Activated naive CD8-positive, alpha-beta T cell treated with anti-CD3 and anti-CD28 coated beads, Interleukin-2, amount 50 U/mL, for 16 hours (primary cell): ENCODE data around the gene OR2AP1.
"Not testable (repeated sequence)": the region's sequence is repeated elsewhere in the genome, so short reads cannot be mapped to it uniquely, and the experiment has no call there.

ENCODE experiments used
- DNase-seq: peaks from one replicate; pipeline ENCODE4 v3.0.0-alpha.2; 2020; ENCODE audit warnings: low read depth, low spot score

Gene OR2AP1

DNA sequence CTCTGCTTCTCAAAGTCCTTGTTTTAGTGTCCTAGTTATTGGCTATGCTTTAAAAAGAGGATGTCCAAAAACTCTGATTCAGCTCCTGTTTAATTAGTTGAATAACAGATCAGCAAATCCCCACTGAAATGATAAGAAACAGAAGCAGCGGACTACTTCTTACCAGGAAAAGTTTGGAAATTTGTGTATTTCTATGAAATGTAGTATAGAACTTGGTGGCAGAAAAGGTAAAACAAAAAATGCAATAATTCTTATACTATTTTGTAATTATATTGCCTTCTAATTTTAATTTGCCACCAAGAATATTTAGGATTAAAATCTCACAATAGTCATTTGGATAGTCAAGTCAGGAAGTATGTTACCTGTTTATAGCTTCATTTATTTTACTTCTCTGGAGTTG, at the start of gene OR2AP1:
Gene OR2AP1, plus strand, starts transcription at position 301 of the 400 bp plus-strand sequence. CDS start 1,947 bp downstream, outside the sequence.
- DNase-seq: no peak

DNA sequence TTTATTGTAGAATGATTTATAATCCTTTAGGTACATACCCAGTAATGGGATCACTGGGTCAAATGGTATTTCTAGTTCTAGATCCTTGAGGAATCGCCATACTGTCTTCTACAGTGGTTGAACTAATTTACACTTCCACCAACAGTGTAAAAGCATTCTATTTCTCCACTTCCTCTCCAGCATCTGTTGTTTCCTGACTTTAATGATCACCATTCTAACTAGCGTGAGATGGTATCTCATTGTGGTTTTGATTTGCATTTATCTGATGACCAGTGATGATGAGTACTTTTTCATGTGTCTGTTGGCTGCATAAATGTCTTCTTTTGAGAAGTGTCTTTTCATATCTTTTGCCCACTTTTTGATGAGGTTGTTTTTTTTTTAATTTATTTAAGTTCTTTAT, 24.0 kb upstream of the OR2AP1 start:
- not testable (repeated sequence) for DNase-seq

DNA sequence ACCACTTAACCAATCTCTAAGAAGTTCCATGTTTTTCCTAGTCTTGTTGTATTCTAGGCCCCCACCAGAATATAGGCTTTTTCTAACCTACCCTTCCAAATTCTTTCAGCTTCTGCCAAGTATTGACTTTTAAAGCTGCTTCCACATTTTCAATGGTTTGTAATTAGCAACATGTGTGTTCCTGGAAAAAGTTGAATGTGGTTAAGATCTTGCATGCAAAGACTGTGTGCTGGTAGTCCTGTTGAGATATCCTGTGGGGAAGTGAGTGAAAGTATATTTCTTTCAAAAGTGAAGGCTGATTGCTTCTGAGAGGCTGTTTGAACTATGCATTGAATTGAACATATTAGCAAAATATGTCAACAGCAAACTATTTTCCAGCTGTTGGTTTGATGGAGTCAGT, 23.5 kb upstream of the OR2AP1 start:
- DNase-seq: no peak

DNA sequence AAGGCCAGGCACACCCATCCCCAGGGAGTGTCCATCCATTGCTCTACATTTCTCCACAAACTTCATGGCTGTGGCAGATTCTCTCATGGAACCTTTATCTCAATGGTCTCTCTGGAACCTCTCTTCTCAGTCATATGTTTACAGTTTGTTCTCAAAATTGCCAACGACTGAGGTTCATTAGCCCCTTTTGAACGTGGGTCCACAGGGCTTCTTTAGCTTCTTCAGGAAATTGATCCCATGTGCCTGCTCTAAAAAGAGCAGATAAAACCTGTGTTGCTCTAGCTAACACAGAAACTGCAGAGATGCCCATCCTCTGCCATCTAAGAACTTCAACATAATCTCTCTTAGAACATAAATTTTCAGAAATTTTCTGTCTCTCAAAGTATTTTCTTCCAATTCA, 23.0 kb upstream of the OR2AP1 start, which contains the start of gene OR6C4:
Gene OR6C4, plus strand, starts transcription at position 301 of the 400 bp plus-strand sequence. CDS start 1,625 bp downstream, outside the sequence.
- no peak for DNase-seq

DNA sequence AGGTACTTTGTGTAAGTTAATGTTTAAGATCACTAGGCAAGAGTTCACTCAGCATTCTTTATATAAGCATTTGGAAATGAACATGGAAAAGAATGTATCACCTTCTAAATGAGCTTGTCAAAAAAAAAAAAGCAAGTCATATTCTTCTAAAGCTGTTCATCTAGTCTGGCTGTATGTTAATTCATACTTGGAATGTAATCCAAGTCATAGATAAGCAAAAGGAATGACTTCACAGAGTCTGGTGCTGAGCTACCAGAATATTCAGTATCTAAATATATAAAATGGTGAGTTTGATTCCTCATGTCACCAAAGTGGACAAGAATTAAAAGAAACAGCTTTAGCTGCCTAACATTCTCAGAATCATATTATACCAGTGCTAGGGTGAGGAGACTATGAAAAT, 18.0 kb upstream of the OR2AP1 start:
- no peak for DNase-seq

DNA sequence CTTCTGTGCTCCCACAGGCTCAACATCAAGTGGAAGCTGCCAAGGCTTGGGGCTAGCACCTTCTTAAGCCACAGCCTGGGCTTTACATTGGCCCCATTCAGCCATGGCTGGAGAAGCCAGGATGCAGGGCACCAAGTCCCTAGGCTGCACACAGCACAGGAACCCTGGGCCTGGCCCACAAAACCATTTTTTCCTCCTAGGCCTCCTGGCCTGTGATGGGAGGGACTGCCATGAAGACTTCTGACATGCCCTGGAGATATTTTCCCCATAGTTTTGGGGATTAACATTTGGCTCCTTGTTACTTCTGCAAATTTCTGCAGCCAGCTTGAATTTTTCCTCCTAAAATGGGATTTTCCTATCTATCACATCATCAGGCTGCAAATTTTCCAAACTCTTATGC, 2.2 kb upstream of the OR2AP1 start:
- not testable (repeated sequence) for DNase-seq

DNA sequence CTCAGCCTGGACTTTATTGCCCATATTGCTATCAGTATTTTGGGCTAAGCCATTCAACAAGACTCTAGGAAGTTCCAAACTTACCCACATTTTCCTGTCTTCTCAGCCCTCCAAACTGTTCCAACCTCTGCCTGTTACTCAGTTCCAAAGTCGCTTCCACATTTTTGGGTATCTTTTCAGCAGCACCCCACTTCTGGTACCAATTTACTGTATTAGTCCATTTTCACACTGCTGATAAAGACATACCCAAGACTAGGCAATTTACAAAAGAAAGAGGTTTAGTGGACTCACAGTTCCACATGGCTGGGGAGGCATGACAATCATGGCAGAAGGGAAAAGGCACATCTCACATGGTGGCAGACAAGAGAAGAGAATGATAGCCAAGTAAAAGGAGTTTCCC, 1.6 kb upstream of the OR2AP1 start:
- not testable (repeated sequence) for DNase-seq

DNA sequence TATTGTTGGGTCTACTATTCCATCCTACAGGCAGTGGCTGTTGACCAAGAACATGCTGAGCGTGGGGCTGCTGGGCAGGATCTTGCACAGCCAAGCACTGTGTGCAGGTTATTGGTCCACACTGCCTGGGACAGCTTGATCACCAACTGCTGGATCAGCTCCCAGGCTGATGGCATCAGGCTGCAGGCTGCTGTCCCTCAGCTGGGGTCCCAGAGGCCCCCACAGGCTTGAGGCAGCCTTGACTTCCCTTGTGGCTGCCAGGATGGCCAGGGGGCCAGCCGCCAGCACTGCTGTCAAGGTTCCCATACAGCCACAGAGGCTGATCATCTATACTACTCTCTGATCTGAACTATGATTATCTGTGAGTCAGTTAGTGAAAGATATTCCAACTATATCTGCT, 9.8 kb downstream of the OR2AP1 start:
- DNase-seq: no peak

DNA sequence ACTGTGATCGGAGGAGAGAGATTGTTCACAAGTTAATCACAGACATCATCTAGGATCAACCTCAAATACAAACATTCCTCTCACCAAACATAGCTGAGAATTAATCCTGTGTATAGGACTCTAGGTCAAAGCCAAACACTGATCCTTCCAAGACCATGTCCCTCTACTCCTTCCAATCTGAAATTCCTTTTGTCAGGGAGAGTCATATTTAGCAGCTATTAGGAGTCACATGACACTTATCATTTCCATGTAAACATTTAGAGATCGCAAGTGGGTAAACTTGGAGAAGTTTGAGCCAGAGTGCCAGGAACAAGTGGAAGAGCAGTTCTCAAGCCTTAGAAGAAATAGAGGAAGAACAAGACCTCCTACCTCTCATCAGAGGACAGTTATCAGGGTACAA, 13.5 kb downstream of the OR2AP1 start:
- no peak for DNase-seq

DNA sequence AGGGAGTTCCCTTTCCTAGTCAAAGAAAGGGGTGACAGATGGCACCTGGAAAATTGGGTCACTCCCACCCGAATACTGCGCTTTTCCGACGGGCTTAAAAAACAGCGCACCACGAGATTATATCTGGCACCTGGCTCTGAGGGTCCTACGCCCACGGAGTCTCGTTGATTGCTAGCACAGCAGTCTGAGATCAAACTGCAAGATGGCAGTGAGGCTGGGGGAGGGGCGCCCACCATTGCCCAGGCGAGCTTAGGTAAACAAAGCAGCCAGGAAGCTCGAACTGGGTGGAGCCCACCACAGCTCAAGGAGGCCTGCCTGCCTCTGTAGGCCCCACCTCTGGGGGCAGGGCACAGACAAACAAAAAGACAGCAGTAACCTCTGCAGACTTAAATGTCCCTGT, 17.9 kb downstream of the OR2AP1 start:
- not testable (repeated sequence) for DNase-seq

DNA sequence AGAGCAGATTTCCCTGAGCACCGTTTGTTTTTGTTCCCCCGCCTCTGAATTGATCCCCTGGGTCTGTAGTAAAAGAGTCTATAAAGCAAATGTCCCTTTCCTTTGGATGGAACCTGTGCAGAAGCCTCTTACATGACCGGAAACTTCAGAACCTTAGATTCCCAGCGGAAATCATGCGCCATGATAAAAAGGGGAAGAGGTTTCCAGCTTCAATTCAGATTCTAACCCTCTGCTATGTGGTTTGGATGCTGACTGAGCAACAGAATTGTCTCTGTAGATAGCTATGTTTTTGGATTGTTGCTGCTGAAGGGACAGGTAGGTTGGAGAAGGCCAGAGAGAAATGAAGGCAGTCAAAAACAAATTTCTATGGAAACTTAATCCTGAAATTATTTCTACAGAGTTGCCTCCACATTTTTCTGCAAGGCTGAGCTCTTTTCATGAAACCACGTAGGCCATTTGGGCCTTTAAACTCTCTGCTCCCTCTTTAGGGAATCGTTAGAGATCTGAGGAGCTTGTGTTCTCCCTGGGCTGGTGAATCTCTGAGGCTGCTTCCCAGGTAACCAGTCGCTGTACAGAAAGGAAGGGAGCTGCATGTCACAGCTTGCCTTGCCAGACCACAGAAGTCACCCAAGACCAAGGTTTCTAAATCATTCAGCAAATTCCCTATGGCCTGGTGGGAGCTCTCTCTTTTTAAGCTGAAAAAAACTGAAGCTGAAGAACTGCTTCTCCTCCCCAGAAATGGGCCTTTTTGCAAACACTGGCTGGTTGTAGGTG, 35.7 kb downstream of the OR2AP1 start:
- no peak for DNase-seq

DNA sequence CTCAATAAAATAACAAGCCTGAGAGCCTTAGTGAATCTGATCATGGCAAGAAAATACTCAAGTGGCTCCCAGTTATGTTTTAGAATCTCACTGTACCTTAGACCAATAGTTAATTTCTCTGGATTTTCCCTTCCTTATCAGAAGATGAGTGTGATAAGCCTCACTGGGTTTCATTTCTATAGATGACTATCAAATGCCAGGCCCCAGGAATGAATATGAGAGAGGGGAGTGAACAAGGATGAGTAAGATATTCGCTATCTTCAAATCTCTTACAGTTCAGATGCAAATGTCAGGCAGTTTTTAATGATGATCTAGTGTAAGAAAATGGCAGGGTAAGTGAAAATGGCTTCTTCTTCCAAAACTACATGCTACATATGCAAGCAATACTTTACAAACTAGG, 38.3 kb downstream of the OR2AP1 start:
- DNase-seq: no peak

DNA sequence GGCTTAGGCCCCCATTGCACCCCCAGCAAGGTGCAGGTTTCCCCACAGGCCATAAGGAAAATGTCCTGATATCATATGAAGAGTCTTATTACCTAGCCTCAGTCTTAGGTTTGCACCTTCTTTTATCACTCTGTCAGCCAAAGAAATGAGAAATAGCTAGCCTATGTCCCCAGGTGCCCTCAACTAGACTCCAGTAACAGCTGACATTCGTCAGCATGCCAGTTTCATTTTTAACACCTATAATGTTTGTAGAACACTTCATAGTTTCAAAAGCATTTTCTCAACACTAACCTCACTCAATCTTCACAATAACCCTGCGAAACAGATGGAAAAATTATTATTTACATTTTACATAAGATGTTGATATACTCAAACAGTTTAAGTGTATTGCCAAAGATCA, 40.4 kb downstream of the OR2AP1 start:
- DNase-seq: no peak

DNA sequence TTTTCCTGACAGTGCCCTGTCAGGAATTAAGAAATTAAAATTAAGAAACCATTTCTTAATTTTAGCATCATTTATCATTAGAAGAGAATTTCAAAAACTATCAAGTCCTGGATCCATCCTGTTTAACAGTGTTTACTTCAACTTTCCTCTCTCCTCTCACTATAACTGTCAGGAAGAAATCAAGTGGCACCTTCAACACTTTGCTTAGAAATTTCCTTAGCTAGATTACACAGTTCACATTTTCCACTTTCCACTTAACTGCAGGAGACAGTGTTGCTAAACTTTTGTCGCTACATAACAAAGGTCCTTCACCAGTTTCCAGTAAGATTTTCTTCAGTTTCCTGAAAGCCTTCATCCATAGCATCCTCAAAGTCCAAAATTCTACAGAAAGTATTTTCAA, 42.5 kb downstream of the OR2AP1 start:
- no peak for DNase-seq

DNA sequence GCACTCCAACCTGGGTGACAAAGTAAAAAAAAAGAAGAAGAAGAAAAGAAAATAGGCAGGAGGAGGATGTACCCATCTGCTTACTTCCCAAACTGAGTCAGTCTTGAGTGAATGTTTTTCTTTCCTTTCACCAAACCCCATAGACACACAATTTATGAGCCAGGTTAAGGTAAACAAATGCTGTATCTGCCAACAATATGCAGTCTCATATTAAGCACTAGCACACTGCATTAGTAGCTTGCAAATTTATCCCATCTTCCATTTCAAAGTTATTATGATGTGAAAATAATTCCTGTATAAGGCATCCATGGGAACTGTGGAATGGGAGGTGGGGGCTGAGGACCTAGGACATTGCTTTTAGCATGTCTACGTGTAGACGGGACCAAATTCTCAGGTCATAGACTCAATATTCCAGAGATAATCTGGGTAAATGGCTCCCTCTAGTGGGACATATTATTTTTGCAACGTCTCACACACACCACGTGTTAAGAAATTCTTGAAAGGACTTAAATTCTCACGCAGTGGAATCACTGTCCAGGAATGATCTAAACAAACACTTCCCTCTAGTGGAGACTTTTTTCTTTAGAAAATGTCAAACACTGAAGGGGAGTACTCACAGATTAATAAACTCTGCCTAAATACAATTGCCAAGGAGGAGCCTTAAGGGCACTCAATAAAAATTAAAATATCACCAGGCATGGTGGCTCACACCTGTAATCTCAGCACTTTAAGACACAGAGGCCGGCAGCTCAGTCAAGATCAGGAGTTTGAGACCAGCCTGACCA, 47.3 kb downstream of the OR2AP1 start:
- no peak for DNase-seq

DNA sequence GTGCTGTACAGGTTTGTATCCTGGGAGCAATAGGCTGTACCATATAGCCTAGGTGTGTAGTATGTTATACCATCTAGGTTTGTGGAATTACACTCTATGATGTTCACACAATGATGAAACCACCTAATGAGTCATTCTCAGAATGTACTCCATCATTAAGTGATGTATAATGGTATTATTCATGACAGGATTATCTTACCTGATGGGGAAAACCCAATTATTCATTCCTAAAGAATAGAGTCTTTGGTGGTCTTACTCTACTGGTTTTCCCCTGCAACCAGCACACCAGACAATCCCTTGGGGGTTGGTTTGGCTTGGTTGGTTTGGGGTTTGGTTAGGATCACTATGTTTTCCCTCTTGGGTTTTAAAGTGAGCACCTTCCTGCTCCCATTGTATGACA, 51.8 kb downstream of the OR2AP1 start:
- DNase-seq: no peak
